GM12892 (cell line): ENCODE data around the gene RNF145.

Experiments
- POLR2A ChIP-seq: IDR thresholded peaks from 2 replicates; pipeline ENCODE4 v1.6.1; 2011; ENCODE audit warnings: low read depth, low read length, control low read depth
- POLR2AphosphoS5 ChIP-seq: IDR thresholded peaks from 2 replicates; pipeline ENCODE4 v1.6.1; 2011; ENCODE audit warnings: low read depth, low read length, control low read depth
- TAF1 ChIP-seq: IDR thresholded peaks from 2 replicates; pipeline ENCODE4 v1.6.1; 2011; ENCODE audit warnings: low read depth, mild to moderate bottlenecking, control low read depth, low read length, borderline replicate concordance

DNA sequence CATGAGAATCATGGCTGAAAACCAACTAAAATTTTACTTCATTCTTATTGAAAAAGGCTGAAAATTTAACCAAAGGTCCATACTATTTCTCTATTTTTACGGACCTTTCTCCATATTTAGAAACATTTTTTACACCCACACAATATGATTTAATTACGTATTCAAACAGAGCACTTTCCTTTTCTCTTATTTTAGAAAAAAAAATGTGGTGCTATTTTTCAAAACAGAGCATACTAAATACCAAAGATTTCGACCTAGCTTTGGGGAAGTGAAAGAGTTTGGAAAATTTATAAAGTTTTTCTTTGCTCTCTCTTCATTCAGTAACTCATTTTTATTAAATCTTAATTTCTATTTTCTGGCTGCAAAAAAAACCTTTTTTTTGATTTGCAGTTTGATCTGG lies 38.1 kb downstream of the RNF145 start:
- no peak for TF ChIP-seq POLR2A
- TF ChIP-seq POLR2AphosphoS5: no peak
- no peak for TF ChIP-seq TAF1
